Liver (tissue), 3 donors: ENCODE data around the gene CUBN.

Experiments used
- CTCF ChIP-seq: fragments of 150-350 bp; IDR thresholded peaks from 2 replicates; pipeline ENCODE4 v1.5.1; 2017; ENCODE audit warnings: improper control_type of control experiment, low read depth, low read length; ENCODE audit not compliant: missing input control
- EGR1 ChIP-seq, 2 donors: IDR thresholded peaks; 2 replicates each; pipeline ENCODE4 v1.6.1; 2016 to 2018; ENCODE audit warnings: antibody characterized with exemption in 2 of 2, low read depth in 2 of 2
- FOXA1 ChIP-seq: IDR thresholded peaks from 2 replicates; pipeline ENCODE4 v1.6.1; 2016; ENCODE audit warnings: antibody characterized with exemption
- FOXA2 ChIP-seq: IDR thresholded peaks from 2 replicates; pipeline ENCODE4 v1.6.1; 2016; ENCODE audit warnings: antibody characterized with exemption
- HNF4A ChIP-seq, 2 donors: conservative IDR thresholded peaks; 2 replicates each; pipeline ENCODE4 v1.6.1; 2016; ENCODE audit warnings: antibody characterized with exemption in 2 of 2, mild to moderate bottlenecking in 2 of 2
- JUND ChIP-seq, 2 donors: IDR thresholded peaks; 2 replicates each; pipeline ENCODE4 v1.6.1; 2016; ENCODE audit warnings: antibody characterized with exemption in 2 of 2
- MAX ChIP-seq: IDR thresholded peaks from 2 replicates; pipeline ENCODE4 v1.6.1; 2016; ENCODE audit warnings: antibody characterized with exemption
- RAD21 ChIP-seq, 2 donors: IDR thresholded peaks; 2 replicates each; pipeline ENCODE4 v1.6.1; 2016; ENCODE audit warnings: antibody characterized with exemption in 2 of 2, mild to moderate bottlenecking in 2 of 2
- SP1 ChIP-seq: IDR thresholded peaks from 2 replicates; pipeline ENCODE4 v1.6.1; 2018; ENCODE audit warnings: antibody characterized with exemption, mild to moderate bottlenecking
- TAF1 ChIP-seq: conservative IDR thresholded peaks from 2 replicates; pipeline ENCODE4 v1.6.1; 2016; ENCODE audit warnings: antibody characterized with exemption, mild to moderate bottlenecking
- YY1 ChIP-seq: IDR thresholded peaks from 2 replicates; pipeline ENCODE4 v1.6.1; 2016; ENCODE audit warnings: antibody characterized with exemption, mild to moderate bottlenecking
- TF ChIP-seq, protein P1 (sequence below): IDR thresholded peaks from 2 replicates; pipeline ENCODE4 v1.6.1; 2016; ENCODE audit warnings: antibody characterized with exemption
- TF ChIP-seq, protein P2 (sequence below): IDR thresholded peaks from 2 replicates; pipeline ENCODE4 v1.6.1; 2016; ENCODE audit warnings: antibody characterized with exemption, mild to moderate bottlenecking
- TF ChIP-seq, protein P3 (sequence below): IDR thresholded peaks from 2 replicates; pipeline ENCODE4 v1.6.1; 2016; ENCODE audit warnings: antibody characterized with exemption
- donor health status: healthy.
- donor health status: healthy.

DNA sequence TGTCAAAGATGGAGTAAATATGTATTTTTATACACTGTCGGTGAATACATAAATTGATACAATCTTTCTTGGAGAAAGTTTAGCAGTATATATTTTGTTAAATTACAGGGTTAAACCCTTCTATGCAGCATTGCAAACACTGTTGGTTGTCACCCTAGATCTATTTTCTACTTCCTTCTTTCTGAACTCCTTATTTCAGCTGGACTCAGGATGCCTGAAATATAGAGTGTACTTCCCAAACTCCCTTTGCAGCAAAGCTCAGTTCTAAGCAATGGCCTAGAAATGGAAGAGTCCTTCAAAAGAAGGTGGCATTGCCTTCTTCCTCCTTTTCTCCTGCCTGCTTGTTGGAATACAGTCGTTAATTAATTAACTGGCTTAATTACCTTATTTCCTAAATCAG lies 20.6 kb downstream of the CUBN start:
- TF ChIP-seq CTCF (no peak), TAF1 (no peak), MAX (no peak), SP1 (no peak), YY1 (no peak), FOXA1 (no peak), JUND (IDR thresholded peaks at IDR 0.05) (no peak), HNF4A (conservative IDR thresholded peaks at IDR 0.05) (no peak), FOXA2 (no peak), RAD21 (IDR thresholded peaks at IDR 0.05) (no peak), EGR1 (IDR thresholded peaks at IDR 0.05; ENCODE audit: low read depth in 2 of 2) (no peak)
- TF ChIP-seq, protein P1, sequence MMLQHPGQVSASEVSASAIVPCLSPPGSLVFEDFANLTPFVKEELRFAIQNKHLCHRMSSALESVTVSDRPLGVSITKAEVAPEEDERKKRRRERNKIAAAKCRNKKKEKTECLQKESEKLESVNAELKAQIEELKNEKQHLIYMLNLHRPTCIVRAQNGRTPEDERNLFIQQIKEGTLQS: no peak
- TF ChIP-seq, protein P2, sequence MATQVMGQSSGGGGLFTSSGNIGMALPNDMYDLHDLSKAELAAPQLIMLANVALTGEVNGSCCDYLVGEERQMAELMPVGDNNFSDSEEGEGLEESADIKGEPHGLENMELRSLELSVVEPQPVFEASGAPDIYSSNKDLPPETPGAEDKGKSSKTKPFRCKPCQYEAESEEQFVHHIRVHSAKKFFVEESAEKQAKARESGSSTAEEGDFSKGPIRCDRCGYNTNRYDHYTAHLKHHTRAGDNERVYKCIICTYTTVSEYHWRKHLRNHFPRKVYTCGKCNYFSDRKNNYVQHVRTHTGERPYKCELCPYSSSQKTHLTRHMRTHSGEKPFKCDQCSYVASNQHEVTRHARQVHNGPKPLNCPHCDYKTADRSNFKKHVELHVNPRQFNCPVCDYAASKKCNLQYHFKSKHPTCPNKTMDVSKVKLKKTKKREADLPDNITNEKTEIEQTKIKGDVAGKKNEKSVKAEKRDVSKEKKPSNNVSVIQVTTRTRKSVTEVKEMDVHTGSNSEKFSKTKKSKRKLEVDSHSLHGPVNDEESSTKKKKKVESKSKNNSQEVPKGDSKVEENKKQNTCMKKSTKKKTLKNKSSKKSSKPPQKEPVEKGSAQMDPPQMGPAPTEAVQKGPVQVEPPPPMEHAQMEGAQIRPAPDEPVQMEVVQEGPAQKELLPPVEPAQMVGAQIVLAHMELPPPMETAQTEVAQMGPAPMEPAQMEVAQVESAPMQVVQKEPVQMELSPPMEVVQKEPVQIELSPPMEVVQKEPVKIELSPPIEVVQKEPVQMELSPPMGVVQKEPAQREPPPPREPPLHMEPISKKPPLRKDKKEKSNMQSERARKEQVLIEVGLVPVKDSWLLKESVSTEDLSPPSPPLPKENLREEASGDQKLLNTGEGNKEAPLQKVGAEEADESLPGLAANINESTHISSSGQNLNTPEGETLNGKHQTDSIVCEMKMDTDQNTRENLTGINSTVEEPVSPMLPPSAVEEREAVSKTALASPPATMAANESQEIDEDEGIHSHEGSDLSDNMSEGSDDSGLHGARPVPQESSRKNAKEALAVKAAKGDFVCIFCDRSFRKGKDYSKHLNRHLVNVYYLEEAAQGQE: no peak
- TF ChIP-seq, protein P3, sequence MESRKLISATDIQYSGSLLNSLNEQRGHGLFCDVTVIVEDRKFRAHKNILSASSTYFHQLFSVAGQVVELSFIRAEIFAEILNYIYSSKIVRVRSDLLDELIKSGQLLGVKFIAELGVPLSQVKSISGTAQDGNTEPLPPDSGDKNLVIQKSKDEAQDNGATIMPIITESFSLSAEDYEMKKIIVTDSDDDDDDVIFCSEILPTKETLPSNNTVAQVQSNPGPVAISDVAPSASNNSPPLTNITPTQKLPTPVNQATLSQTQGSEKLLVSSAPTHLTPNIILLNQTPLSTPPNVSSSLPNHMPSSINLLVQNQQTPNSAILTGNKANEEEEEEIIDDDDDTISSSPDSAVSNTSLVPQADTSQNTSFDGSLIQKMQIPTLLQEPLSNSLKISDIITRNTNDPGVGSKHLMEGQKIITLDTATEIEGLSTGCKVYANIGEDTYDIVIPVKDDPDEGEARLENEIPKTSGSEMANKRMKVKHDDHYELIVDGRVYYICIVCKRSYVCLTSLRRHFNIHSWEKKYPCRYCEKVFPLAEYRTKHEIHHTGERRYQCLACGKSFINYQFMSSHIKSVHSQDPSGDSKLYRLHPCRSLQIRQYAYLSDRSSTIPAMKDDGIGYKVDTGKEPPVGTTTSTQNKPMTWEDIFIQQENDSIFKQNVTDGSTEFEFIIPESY: no peak
